Stimulated activated CD4-positive, alpha-beta T cell treated with anti-CD3 and anti-CD28 coated beads, Interleukin-12 subunit alpha, Interleukin-12 subunit beta, amount 100 ng/mL, for 4 hours (primary cell): ENCODE measurements around the gene YBEY.

Experiments used
- DNase-seq: peaks from one replicate; pipeline ENCODE4 v3.0.0-alpha.2; 2020

YBEY gene

GRCh38 chr21:46265736-46266525 lies 20.2 kb upstream of the YBEY start:
- no peak for DNase-seq

- DNase-seq: no peak
Measured at GRCh38 chr21:46266946-46267345, 19.2 kb upstream of the YBEY start.

DNA sequence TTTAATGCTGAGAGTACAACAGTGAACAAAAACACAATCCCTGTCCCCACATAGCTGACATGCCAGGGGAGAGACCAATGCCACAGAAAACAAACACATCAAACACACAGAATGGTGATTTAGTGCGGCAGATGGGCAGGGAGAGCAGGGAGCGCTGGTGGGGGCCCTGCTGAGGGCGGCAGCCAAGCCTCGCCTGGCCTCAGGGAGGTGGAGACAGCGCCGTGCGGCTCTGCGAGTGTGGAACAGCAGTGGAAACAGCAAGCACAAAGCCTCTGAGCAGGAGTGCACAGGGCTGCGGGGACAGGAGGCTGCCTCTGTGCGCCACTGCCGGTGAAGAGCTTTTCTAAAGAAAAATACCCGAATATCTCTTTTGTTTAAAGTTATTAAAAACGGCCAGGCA lies 17.8 kb upstream of the YBEY start:
- no peak for DNase-seq

DNA sequence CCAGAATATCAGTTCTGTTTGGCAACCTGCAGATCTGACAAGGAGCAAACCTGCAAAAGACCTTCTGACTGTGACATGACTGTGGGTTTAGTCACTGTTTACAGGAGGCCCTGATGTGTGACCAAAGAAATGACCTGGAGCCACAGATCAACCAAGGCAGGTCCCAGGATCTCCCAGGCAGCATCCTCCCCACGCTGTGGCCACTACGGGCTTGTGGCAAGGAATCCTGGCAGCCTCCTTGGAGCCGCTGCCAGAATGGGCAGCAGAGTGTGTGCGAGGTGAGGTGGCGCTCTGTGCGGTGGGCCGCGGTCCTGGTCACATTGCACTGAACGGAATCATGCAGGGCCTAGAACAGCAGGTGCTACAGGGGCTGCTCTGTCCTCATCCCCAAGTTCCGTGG lies 16.7 kb upstream of the YBEY start:
- DNase-seq: no peak

- DNase-seq: no peak
Measured at GRCh38 chr21:46273341-46273740, 12.8 kb upstream of the YBEY start.

DNA sequence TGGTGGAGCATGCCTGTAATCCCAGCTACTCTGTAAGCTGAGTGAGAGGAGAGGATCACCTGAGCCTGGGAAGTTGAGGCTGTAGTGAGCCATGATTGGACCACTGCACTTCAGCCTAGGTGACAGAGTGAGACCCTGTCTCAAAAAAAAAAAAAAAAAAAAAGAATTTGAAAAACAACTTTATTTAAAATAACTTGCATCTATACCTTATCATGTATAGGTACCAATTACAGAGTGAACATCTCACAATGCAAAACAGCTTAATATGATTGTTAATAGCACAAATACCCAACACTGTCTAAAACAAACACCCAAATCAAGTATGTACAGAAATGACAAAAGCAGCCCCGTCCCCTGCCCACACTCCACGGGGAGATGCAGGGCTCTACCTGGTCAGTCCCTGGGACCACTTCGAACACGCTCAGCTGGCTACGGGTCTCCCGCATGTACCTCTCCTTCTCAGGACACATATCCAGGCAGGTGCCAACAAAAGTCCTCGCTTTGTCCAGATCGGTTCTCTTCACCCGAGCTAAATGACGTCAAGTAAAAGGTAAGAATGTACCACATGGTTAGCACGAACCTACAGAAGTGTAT lies 11.2 kb upstream of the YBEY start:
- DNase-seq: no peak

DNA sequence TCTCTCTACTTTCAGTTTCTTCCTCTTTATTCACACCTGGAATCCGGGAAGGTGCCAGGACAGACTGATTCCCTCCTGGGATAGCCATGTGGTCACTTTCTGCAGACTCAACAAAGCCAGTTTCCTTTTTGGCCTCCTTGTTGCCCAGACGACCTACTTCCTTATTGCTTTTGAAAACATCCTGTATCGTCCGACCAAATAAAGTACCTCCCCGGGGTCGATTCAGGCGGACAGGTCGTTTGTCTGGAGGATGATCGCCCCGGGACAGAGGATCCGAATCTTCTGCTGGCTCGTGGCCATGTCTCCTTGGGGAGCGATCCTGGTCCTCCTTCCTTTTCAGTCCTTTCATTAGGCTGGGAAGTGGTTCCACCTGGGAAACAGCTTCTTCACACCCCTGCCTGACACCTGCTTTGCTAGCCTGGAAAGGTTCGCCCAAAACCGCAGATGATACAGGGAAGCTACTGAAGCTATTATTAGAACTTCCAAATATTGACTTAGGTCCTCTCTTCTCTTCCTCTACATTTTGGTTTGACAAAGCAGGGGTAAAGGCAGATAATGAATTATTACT lies 2.0 kb upstream of the YBEY start:
- no peak for DNase-seq

GRCh38 chr21:46284733-46285132 lies 1.4 kb upstream of the YBEY start:
- no peak for DNase-seq

- DNase-seq: no peak
Measured at GRCh38 chr21:46285206-46285661, 908 bp upstream of the YBEY start, which contains the start of gene MCM3AP. Gene MCM3AP, minus strand, starts transcription at chr21:46285611. Its CDS starts 325 bp downstream, at chr21:46285286.

DNA sequence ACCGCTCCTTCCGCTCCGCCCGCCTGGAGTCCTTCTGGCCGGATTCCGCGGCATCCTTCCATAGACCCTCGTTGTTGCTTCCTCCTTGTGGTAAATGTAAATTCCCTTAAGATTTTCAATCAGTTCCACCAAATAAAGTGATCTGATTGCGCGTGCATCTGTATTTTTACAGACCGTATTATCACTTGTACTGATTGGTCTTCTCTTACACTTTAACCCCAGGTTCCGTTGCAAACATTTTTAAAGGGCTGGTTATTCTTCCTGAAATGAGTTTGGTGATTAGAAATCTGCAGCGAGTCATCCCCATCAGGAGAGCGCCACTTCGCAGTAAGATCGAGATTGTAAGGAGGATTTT lies 483 bp downstream of the YBEY start:
- DNase-seq: no peak

DNA sequence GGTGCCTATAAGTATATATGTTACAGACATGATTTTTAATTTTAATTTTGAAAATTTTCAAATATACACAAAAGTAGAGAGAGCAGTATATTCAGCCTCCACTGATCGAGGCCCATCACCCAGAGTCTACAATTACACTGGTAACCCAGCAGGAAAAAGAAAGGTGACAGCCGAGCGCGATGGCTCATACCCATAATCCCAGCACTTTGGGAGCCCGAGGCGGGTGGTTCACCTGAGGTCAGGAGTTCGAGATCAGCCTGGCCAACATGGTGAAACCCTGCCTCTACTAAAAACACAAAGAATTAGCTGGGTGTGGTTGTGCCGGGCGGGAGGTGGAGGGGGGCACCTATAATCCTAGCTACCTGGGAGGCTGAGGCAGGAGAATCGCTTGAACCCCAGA lies 1.4 kb downstream of the YBEY start:
- no peak for DNase-seq

DNA sequence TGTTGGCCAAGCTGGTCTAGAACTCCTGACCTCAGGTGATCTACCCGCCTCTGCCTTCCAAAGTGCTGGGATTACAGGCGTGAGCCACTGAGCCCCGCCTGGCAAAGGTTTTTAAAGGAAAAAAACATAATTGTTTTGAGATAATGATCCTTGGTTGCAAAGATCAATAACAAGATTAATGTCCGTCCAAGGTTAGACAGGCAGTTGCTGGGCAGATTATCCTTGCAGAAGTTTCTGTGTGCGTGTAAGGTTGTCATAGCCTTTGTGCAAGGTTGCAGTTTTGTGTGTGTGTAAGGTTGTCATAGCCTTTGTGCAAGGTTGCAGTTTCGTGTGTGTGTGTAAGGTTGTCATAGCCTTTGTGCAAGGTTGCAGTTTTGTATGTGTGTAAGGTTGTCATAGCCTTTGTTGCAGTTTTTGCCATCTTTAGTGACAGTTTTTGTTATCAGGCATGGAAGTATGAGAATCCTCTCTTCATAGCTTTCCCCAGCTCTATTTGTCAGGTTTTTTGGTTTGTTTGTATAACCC lies 3.6 kb downstream of the YBEY start:
- no peak for DNase-seq

DNA sequence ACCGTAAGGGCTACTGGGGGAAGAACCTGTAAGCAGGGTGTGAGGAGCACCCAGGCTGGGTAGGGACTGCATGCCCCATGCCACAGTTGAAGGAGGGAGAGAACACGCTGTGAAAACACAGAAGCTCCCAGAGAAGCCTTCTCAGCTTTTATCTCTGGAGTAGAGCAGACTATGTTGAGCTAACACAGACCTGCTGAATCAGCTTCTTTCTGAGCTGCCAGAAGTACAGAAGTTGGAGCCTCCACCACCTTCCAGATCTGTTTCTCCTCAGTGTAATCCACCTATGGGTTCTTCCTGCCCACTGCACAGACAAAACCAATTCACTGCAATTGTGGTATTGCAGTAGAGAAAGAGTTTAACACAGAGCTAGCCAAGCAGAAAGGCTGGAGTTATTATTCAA lies 5.4 kb downstream of the YBEY start:
- DNase-seq: no peak

GRCh38 chr21:46294647-46295176 lies 8.6 kb downstream of the YBEY start:
- no peak for DNase-seq

DNA sequence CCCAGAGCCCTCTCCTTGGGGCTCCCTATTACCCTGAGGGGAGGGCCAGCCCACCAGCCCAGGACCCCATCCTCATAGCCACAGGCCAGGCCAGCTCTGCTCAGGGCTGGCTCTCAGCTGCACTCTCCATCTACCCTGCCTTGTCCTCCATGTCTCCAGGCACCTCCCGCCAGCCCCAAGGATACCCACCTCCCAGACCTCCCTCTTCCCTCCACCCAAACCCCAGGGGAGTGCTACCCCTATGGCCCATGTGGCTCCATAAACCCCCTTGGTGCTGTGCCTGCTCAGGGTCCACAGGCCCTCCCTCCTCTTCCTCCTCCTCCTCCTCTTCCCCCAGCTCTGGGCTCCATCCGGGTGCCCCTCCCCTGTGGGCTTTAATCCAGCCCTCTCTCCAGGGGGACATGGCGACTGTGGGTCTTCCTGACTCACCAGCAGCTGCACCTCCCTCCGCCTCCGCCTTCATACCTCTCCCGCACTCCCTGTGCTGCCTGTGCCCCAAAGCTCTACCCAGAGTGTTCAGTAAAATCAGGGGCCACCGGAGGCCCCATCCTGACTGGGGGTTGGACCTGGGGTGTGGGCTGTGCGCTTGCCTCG lies 9.1 kb downstream of the YBEY start:
- no peak for DNase-seq

DNA sequence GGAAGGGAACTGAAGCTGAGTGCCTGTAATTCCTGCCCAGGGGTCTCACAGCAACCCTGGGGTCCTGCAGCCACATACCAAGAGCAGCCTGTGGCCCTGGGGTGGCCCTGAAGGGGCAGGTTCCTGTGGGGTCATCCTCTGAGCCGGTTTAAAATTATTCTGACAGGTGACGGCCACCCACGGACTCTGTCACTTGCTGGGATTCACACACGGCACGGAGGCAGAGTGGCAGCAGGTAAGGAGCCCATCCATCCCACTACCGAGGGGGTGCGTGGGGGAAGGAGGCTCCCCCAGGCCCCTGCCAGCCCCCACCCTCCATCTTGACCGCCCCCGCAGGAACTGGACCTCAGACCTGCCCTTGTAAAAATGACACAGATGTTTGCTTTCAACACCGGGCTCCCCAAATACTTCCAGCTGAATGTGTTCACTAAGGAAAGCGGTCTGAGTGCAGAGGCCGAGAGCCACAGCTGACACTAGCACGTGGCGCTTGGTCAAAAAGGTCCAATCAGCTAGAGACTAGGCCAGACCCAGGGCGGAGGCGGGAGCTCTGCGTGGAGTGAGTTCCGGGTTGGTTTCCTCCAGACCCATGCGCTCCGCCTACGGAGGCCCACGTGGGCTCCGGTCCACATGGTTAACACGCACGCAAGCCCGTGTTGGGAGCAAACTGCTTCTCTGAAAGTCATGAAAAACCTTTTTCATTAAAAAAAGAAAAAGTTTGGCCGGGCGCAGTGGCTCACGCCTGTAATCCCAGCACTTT lies 10.0 kb downstream of the YBEY start:
- peak; percentile 50 for DNase-seq

GRCh38 chr21:46297338-46298271 lies 11.5 kb downstream of the YBEY start:
- no peak for DNase-seq

GRCh38 chr21:46299167-46299566 lies 13.0 kb downstream of the YBEY start:
- no peak for DNase-seq

DNA sequence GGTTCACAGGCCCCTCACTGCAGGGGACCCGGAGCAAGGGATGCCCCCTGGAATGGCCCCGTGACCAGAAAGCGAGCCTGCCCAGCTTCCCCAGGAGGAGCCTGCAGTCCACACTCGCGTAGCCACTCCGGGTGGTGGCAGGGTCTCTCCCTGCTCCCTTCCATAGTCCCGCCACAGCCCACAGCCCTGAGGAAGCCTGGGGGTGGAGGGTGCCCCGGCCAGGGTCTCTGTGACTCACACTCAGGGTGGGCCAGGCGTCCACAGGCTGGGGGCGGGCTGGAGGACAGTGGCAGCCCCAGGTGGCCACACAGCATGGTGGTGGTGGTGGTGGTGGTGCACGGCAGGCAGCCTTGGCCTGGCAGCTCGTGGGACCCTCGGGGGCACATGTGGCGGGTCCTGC lies 15.6 kb downstream of the YBEY start:
- no peak for DNase-seq

DNA sequence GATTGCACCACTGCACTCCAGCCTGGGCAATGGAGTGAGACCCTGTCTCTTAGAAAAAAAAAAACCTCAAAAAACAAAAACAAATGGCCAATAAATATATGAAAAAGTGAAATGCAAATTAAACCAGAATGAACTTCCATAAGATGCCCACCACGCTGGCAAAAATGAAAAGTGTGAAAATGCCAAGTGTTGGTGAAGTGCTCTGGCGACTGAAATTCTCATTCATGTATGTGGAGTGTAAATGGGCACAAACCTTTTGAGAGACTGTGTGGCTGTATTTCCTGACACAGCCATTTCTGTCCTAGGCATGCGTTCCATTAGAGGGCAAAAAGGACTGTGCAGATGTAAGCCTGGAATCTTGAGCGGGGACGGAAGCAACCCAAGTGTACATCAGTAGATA lies 18.3 kb downstream of the YBEY start:
- no peak for DNase-seq

DNA sequence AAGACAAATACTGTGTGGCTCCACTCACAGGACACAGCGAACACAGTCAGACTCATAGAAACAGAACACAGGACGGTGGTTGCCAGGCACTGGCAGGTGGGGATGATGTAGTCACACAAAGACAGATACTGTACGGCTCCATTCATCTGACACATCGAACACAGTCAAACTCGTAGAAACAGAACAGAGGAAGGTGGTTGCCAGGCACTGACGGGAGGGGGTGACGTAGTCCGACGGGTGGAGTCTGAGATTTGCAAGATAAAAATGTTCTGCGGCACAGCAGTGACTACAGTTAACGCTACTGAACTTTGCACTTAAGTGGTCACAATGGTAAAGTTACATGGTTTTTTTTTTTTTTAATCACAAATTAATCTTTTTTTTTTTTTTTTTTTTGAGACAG lies 18.8 kb downstream of the YBEY start:
- DNase-seq: no peak

- no peak for DNase-seq
Measured at GRCh38 chr21:46307625-46308024, 21.5 kb downstream of the YBEY start.
